Stimulated activated CD4-positive, alpha-beta T cell treated with anti-CD3 and anti-CD28 coated beads, Interleukin-15, amount 100 ng/mL, for 48 hours (primary cell): ENCODE measurements around the gene CASS4.

Experiments
- DNase-seq, 2 donors: peaks; one replicate each; pipeline ENCODE4 v3.0.0-alpha.2; 2020; ENCODE audit warnings: low read depth in 2 of 2

Gene CASS4

DNA sequence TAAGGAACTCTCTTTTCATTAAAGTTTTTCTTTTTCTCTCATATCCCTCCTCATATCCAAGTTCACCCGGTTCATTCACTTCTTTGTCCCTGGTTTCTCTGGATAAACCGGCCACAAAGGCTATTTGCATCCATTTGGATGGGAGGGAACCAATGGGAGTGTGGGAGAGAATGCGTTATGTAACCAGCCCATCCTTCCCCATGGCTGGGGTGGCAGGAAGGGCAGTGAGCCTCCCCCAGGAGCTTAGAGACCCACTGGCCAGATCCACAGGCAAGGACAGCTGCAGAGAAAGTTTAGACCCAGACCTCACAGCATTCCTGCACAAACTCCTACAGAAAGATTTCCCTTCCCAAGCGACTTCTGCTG, 10.7 kb downstream of the CASS4 start:
- DNase-seq, result no peak

DNA sequence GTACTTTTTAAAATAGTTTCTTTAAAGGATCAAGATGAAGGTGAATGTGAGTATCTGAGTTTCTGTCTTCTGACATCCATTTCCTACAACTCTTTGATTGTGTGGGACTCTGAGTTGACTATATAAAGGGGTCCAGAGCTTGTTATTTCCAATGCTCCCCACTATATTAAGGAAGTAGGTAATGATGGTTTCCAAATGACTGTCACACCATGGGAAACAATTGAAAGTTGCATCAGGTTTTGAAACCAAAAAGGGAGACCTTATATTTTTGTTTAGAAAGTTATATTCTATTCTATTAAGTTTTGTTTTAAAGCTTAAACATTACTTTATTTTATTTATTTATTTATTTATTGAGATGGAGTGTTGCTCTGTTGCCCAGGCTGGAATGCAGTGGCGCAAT, 11.2 kb downstream of the CASS4 start:
- DNase-seq, result no peak

DNA sequence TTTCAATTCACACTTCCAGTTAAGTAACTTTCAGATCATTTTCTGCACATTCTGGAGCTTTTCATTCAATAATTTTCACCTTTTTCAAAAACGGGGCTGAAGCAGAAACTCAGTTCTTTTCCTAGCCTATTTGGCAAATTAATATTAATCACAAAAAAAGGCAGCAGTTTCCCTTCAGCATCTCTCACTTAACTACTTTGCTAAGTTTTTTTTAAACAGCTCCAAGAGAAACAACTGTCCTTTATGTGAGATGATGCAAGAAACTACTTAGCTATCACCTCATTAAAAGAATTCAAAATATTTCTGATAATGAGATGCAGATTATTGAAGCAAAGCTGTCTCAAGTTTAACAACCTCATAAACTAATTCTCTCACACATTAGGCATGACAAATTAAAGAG, 11.8 kb downstream of the CASS4 start:
- DNase-seq, result no peak

DNA sequence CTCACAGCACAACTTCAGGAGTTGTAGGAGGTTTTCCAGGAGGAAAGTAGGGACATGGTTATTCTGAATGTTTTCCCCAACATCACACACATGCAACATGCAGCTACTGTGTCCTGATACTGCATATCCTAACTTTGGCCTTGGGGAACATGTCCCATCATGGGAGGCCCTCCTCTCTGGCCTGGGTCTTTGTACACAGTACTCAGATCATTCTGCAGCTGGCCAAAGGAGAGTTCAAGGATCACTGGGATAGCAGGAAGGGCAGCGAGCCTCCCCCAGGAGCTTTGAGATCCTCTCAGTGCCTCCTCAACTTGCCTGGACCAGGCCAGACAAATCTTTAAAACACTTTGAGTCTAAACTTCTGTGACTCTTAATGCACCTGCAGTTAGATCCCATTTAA, 12.9 kb downstream of the CASS4 start:
- DNase-seq, result no peak

DNA sequence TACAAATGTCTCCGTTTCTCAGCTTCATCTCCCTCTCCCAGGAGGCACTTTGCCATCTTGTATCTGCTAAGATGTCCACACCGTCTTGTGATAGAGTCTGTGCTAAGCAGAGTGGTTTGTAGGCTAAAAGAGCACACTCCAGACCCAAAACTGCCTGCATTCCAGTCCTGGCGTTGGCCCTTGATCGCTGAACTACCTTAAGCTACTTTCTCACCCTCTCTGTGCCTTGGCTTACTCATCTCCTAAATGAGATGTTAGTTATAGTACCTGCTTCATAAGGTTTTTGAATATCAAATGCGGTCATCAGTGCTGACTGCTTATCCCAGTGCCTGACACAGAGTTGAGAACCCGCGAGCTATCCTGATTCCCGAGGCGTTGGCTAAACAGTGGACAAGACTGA, 14.0 kb downstream of the CASS4 start:
- no peak for DNase-seq

DNA sequence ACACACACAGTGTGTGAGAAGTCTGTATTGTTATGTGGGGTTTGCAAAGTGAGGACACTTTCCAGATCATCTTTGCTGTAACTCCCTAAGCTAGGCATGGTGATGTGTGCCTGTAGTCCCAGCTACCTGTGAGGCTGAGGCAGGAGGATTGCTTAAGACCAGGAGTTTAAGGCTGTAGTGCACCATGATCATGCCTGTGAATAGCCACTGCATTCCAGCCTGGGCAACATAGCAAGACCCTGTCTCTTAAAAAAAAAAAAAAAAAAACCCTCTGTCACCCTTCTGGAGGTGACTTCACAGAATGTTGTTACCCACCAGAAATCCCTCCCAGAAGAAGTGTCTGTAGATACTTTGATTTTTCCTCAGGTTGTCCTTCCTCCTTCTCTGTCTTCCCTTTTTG, 14.9 kb downstream of the CASS4 start:
- DNase-seq, result no peak

DNA sequence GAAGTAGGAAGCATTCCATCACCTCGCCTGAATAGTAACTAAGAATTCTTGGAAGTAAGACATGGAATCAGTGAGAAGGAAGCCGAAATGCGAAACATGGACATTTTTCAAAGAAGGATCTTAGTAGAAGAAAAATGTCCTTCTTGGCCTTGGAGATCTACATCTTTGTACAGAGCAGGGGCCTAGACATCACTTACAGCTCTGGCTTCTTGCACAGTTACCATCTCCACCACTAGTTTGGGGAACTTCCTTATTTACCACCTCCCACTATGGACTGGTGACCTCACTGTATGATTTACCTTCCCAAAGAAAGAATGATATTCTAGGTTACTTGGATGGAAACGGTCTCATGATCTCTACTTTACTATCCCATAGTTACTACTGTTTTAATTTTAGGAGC, 15.7 kb downstream of the CASS4 start:
- no peak for DNase-seq

DNA sequence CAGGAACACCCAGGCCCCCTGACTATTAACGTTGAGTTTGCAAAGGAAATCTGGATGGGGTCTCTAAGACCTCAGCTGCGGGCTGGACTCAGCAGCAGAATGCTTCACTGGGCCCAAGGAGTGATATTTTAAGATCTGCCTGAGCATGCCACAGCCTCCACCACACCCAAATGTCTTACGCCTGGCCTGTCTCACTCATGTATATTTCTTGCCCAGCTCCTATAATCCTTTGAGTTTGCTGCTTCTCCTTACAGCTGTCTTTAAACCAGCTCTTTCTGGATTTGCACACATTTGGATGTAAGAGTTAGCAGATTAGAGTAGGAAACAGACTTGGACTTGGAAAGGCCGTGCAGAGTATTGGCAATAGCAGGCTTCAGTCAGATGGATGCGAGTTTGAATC, 16.4 kb downstream of the CASS4 start:
- DNase-seq, result no peak

DNA sequence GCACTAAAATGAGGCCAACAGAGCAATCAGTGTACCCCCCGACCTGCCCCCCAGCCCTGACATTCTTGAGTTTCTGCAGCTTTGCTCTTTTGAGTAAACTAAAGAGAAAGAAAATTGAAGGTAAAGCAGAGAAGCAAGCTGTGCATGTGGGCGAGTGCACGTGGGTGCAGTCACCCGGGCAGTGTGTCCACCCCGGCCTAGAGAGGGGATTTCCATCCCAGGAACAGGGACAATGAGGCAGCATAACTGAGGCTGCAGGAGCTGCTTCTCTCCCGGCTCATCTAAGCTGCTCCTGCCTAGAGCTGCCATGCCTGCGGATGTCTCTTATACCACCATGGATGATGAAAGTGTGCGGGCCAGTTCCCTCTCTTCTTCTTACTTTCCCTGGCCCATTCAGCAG, 16.8 kb downstream of the CASS4 start:
- no peak for DNase-seq

DNA sequence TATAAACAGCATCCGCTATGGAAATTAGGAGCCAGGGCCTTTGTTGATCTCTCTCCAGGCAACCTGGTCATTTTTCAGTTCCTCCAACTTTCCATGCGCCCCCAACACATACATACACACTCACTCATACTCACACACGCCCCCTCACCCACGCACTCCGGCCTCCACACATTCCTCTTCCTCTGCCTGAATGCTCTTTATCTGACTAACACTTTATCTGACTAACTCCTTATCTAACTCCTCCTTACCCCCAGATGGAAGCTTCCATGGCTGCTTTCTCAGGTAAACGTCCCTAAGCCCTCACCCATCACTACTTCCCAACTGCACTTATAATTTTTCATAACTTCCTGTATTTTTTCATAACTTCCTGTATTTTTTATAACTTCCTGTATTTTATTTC, 17.4 kb downstream of the CASS4 start:
- no peak for DNase-seq

DNA sequence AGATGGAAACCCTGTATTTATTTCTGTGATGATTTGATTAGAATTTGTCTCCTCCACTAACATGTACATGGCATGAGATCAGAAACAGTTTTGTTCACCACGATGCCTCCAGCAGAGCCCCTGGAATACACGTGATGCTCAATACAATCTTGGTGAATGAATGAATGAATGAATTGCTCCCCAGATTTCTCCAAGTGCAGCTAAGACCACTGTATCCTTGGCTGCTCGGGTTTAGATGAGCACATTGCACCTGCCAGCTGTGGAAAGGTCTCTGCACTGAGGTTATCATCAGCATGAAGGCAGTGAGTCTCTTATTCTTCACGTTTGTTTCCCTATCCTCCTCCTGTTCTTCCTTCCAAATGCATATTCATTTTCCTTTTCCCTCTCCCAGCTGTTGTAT, 17.9 kb downstream of the CASS4 start:
- DNase-seq, result no peak

DNA sequence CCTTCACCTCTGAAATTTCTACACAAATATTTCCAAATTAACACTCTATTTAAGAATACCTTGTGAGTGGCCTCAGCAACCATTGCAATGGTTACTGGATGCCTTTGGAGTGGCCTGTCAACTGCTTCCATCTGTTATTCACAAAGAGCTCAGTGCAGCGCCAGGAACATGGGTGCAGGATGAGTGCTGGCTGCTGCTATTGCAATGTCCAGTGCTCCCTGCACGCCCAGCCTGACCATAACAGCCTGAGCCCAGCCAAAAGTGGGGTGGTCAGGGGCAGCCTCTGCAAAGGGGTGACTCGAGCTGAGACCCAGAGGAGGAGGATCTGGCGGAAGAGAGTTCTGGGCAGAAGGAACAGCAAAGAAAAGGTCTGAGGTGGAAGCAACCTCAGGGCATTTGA, 18.4 kb downstream of the CASS4 start:
- DNase-seq, result no peak

DNA sequence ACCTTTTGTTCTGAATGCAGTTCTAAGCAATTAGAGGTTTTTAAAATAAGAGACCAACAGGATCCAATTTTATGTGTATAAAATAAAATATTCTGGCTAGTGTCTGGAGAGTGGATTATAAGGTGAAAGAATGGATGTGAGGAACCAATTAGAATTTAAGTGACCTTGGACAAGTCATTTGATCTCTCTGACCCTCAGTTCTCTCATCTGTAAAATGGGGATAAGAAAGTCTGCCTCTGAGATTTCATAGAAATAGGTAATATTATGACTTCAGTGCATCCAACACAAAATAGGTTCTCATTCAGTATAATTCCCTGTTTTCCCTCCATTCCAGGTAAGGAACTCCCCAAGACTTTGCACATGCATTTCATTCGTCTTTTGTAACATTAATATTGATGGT, 18.9 kb downstream of the CASS4 start:
- DNase-seq, result no peak

DNA sequence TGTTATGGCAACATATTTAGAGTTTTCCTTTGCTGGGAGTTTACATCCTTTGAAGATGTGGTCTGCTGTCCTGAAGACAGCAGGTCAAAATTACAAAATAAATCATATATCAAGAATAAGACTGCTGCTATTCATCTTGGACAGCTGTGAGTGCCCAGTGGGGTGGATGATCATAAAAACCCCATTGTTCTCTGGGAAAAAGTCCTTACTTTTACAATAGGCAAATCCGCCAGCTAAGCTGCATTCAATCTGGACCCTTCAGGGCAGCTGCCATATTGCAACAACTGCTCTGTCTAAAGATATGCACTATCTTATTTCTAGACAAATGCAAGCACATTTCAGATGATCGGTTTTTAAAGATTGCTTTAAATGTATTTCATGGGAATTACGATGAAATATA, 19.4 kb downstream of the CASS4 start:
- no peak for DNase-seq

DNA sequence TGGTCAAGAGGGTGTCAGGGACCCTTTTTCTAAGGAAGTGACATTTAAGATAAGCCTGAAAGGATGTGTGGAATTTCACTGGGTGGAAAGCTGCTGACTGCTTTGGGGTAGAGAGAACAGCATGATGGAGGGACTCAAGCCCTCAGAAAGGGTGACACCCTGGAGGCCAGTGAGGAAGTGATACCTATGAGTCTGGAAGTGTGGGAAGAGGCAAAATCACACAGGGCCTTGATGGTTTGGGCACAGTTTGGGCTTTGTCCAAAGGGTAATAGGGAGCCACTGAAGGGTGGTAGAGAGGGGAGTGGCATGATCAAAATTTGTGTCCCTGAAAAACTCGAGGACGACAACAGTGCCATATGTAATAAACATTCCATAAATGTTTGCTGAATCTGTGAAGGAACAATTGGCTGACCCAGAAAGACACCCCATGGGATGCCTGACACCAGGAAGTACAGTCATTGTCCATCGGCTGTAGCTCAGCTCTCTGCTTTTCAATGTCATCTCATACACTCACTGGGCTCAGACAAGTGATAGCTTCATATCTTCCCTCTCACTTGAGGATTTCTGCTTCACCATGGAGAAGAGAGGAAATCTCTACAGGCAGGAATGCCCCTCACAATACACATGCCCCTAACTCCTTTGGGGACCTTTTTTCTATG, 21.3 kb downstream of the CASS4 start:
- no peak for DNase-seq

DNA sequence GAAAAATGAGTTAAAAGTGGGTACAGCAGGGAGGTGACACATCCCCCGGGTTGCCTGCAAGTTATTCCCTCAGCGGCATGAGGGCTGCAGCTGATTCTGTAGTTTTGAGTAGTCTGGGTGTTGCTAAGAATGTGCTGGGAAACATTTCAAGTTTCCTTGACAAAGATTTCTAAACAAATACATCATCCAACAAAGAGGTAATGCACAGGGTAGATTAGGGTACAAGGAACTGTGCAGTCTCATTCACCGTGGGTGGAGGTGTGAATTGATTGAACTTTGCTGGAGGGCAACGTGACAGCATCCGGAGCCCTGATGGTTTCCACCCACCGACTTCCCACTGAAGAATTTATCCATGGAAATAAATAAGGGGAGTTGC, 21.8 kb downstream of the CASS4 start:
- no peak for DNase-seq

DNA sequence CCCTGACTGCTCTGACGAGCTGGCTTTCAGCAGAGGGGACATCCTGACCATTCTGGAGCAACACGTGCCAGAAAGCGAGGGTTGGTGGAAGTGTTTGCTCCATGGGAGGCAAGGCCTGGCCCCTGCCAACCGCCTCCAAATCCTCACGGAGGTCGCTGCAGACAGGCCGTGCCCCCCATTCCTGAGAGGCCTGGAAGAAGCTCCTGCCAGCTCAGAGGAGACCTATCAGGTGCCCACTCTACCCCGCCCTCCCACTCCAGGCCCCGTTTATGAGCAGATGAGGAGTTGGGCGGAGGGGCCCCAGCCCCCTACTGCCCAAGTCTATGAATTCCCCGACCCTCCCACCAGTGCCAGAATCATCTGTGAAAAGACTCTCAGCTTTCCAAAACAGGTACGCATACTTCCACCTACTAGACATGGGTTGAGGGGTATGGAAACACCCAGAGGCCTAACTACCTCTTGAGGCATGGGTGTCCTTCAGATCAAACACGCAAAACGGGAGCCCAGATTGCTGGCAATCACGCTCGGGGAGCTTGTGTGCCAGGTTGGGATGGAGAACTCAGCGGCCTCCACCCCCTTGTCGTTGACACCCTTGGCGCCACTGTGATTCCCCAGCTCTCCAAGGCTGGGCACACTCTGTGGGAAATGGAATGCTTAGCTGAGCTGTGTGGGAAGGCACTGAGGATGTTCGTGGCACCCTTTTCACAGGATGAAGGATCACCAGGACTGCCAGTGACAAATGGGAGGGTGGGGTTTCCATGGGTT, 25.3 kb downstream of the CASS4 start:
- no peak for DNase-seq

DNA sequence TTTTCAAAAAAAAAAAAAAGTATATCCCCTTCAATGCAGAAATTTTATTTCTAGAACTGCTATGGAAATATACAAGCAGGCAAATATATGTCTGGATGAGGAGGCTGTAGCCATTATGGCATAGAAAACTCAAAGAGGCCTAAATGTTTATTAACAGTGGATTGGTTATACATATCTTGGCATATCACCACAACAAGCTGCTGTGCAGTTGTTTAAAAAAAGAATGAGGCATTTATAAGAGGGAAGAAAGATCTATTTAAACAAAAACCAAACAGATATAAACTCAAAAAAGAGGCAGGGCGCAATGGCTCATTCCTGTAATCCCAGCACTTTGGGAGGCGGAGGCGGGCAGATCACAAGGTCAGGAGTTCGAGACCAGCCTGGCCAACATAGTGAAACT, 26.2 kb downstream of the CASS4 start:
- no peak for DNase-seq

DNA sequence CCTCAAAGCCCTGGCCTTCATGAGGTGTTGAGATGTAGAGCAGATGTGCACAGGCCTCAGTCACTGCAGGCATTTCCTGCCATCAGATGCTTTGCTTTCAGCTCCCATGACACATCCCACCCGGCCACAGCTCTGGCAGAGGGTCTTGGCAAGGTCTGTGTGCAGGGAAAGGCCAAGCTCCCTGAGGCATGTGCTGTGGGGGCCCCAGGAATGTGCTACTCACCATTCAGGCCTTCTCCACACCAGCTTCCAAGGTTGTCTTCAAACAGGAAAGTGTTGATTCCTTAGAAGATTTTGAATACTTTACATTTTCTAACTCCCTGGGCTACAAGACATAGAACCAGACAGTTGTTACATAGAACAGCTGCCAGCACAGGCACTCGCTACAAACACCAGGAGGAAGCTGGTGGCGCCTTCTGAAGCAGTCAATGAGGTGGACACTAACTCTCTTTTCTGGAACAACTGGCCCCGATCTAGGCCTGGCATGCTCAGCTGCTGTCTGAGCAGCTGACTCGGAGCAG, 27.8 kb downstream of the CASS4 start:
- no peak for DNase-seq

DNA sequence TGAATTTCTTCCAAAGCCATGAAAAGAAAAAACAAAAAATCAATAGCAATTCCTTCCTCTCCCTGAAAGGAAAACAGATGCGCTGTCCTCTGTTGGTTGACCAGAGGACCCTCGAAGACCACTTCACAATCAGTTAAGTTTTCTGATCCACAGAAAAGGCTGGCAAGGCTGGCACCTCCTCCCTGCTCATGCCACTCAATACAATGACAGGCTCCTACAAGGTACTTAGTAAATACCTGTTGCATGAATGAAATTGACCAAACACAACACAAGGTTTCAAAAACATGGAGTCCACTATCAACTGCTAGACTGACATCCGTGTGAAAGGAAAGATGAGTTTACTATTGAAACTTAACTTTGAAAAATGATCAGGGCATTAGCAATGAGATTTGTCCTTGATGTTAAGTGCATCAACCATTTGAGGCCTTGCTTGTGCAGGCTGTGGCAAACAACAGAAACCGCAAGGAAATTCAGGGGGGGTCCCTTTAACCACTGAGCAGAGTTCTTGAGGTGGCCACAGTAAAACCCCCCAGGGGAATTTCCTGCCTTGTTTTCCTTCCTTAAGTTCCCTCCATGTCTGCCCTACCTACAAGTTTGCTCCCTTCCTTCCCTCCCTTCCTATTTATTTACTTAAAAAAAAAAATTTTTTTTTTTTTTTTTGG, 28.4 kb downstream of the CASS4 start:
- DNase-seq, result peak in 1 of 2 donors; percentile 27

DNA sequence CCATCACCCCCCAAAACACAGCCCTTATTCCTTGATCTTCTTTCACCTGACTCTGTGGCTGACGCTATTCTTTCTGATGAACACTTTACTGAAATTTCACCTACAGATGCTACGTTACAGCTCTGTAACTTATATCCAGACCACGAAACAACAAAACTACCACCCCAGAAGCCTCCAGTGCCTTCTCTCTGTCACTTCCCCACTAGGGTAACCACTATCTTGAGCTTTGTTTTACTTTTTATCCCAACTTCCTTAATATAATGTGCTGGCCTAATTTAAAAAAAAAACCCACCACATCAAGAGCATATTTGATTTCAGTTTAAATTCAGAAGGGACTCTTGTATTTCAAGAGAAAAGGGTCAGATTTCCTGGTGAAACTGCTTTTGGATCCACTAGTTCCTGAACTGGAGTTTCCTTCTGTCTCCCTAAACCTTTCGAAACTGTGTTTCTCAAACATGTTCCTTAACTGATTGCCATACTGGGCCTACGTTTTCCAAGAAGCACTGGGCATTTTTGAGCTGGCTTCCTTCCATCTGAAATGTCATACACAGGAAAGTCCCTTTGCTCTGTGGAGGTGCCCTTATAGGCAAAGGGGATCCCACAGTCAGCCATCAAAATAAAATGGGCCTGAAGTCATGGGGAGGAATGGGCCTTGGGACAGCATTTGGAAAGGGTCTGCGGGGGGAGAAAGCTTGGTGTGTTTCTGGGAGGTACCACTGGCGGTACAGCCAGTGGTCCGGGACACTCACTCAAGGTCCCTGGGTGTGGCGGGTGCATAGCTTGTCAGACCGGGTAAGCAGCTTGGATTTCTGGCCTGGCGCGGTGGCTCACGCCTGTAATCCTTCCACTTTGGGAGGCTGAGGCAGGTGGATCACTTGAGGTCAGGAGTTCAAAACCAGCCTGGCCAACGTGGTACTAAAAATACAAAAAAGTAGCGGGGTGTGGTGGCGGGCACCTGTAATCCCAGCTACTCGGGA, 30.6 kb downstream of the CASS4 start:
- no peak for DNase-seq
